ENCODE measurements around the gene EIF4B. TPM values are rescaled to one million over a fixed set of nuclear protein-coding genes. Genes with fewer than 3 reads are reported as not detected.

EIF4B gene
- total RNA-seq, 1 experiment from 2014 or later = 809 TPM

DNA sequence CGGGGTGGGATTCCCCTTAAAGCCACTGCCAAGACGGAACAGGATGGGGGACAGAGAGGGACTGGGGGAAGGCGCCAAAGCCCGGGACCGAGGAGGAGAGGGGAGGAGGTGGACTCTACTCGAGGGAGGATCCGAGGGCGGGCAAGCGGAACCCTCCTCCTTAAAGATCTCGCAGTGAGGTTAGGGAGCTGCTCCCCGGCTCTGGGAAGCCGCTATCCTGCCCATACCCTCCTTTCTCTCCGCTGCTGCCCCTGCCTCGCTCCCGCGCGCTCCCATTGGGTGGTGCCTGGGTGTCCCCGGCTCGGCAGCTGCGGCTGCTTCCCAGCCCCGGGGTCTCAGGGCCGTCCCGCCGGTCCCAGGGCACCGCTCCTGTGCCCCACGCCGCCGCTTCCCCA is 40.9 kb upstream of the EIF4B start (continued):
- TF ChIP-seq, protein P1, sequence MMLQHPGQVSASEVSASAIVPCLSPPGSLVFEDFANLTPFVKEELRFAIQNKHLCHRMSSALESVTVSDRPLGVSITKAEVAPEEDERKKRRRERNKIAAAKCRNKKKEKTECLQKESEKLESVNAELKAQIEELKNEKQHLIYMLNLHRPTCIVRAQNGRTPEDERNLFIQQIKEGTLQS (IDR thresholded peaks at IDR 0.05) = no peak

DNA sequence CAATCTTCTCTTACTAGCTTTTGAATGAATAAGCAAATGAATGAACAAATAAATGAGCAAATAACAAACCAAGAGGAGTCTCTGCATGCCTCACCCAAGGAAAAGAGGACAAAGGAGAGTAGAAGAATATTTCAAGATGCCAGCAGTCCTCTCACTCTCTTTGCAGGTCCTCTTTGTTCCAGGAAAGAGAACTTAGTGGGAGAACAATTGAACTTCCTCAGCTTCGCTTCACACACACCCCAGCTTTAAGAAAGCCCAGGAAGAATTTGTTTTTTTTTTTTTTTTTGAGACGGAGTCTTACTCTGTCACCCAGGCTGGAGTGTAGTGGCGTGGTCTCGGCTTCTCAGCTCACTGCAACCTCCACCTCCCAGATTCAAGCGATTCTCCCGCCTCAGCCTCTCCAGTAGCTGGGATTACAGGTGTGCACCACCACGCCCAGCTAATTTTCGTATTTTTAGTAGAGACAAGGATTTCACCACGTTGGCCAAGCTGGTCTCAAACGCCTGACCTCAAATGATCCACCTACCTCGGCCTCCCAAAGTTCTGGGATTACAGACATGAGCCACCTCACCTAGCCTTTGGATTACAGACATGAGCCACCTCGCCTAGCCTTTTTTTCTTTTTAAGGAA is 37.0 kb upstream of the EIF4B start:
- no peak for TF ChIP-seq POLR2AphosphoS5 (IDR thresholded peaks at IDR 0.05; ENCODE audit: low read depth, low read length)
- TF ChIP-seq SIN3A (IDR thresholded peaks at IDR 0.05; ENCODE audit: low read depth) = no peak
- no peak for TF ChIP-seq CEBPB (IDR thresholded peaks at IDR 0.05; ENCODE audit: low read depth)
- no peak for TF ChIP-seq ELF1 (IDR thresholded peaks at IDR 0.05; ENCODE audit: borderline replicate concordance, low read depth)
- TF ChIP-seq ZNF274 (IDR thresholded peaks at IDR 0.05; ENCODE audit: low read depth, low read length) = no peak
- no peak for TF ChIP-seq ZFX (IDR thresholded peaks at IDR 0.05)
- TF ChIP-seq EZH2phosphoT487 (IDR thresholded peaks at IDR 0.05; ENCODE audit: borderline replicate concordance) = no peak
- TF ChIP-seq CBX3 (IDR thresholded peaks at IDR 0.05; ENCODE audit: low read depth) = no peak
- no peak for TF ChIP-seq SRF (IDR thresholded peaks at IDR 0.05; ENCODE audit: low read depth)
- TF ChIP-seq, protein P2, sequence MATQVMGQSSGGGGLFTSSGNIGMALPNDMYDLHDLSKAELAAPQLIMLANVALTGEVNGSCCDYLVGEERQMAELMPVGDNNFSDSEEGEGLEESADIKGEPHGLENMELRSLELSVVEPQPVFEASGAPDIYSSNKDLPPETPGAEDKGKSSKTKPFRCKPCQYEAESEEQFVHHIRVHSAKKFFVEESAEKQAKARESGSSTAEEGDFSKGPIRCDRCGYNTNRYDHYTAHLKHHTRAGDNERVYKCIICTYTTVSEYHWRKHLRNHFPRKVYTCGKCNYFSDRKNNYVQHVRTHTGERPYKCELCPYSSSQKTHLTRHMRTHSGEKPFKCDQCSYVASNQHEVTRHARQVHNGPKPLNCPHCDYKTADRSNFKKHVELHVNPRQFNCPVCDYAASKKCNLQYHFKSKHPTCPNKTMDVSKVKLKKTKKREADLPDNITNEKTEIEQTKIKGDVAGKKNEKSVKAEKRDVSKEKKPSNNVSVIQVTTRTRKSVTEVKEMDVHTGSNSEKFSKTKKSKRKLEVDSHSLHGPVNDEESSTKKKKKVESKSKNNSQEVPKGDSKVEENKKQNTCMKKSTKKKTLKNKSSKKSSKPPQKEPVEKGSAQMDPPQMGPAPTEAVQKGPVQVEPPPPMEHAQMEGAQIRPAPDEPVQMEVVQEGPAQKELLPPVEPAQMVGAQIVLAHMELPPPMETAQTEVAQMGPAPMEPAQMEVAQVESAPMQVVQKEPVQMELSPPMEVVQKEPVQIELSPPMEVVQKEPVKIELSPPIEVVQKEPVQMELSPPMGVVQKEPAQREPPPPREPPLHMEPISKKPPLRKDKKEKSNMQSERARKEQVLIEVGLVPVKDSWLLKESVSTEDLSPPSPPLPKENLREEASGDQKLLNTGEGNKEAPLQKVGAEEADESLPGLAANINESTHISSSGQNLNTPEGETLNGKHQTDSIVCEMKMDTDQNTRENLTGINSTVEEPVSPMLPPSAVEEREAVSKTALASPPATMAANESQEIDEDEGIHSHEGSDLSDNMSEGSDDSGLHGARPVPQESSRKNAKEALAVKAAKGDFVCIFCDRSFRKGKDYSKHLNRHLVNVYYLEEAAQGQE (IDR thresholded peaks at IDR 0.05; ENCODE audit: low read depth) = no peak
- TF ChIP-seq, protein P1 (IDR thresholded peaks at IDR 0.05) = no peak
- no peak for TF ChIP-seq EGR1 (IDR thresholded peaks at IDR 0.05; ENCODE audit: low read depth)
- no peak for TF ChIP-seq TCF7L2 (IDR thresholded peaks at IDR 0.05; ENCODE audit: borderline replicate concordance, extremely low read depth, insufficient read depth, insufficient read length)
- TF ChIP-seq JUND (IDR thresholded peaks at IDR 0.05) = no peak
- TF ChIP-seq EZH2 (IDR thresholded peaks at IDR 0.05) = no peak
- TF ChIP-seq POLR2A (IDR thresholded peaks at IDR 0.05; ENCODE audit: borderline replicate concordance, extremely low read depth, insufficient read depth, insufficient read length) = no peak
- Histone ChIP-seq H4K20me1 (ENCODE audit: insufficient read depth) (no peaks in the 10 kb centered on the region), H3K4me3 (replicated peaks in 1 of 2; ENCODE audit: low read depth in 1 of 2, low read length in 2 of 2) (no peak overlapping the region), H3K9me3 (ENCODE audit: control insufficient read depth in 1 of 2, insufficient read depth in 1 of 2, low read depth in 1 of 2, low read length in 2 of 2) (no peaks in the 10 kb centered on the region), H3K27me3 (ENCODE audit: insufficient read depth, low read length) (no peaks in the 10 kb centered on the region), H3K4me1 (ENCODE audit: control insufficient read depth in 1 of 2, insufficient read depth in 2 of 2, low read length in 2 of 2) (peaks cover 54 to 57% of the 10 kb centered on the region in 2 experiments), H3K36me3 (ENCODE audit: control insufficient read depth in 1 of 2, insufficient read depth in 2 of 2, low read length in 2 of 2) (no peaks in the 10 kb centered on the region), H3K9me2 (ENCODE audit: insufficient read depth) (no peaks in the 10 kb centered on the region), H3K79me2 (ENCODE audit: insufficient read depth, low read length) (no peaks in the 10 kb centered on the region), H3K27ac (ENCODE audit: low read depth, low read length) (peak overlapping the region; percentile 81), H3K9ac (ENCODE audit: low read length) (no peak overlapping the region), H2AFZ (ENCODE audit: low read depth, low read length, poor library complexity, severe bottlenecking) (peak overlapping the region; percentile 82), H3K4me2 (ENCODE audit: low read length) (peak overlapping the region; percentile 72)
- CTCF ChIA-PET = interaction anchor here (0.8 to 6.9 kb wide), 3 partner anchors 9 to 85 kb away, joined by 4 to 35 read pairs (median 16); no protein-coding TSS in a partner anchor
- RAD21 ChIA-PET (ENCODE audit: low non-redundant PET in 1 of 2, low total read pairs in 2 of 2, uncharacterized antibody in 2 of 2, unreplicated experiment in 2 of 2) = no interaction called here
- POLR2A ChIA-PET = interaction anchor here (0.9 to 5.0 kb wide), 9 partner anchors 11 to 74 kb away, joined by 3 to 63 read pairs (median 3); partner anchors contain the start of genes EIF4B, KRT18 and KRT8
- intact Hi-C loops (cut with micrococcal nuclease) = no loop called here
- DNase-seq (ENCODE audit: low read depth, low spot score) (no peak), ATAC-seq (no peak)
- no TSS peak for BruUV-seq (replicated peaks)

All from HCT116 (cell line).